ENCODE measurements around the gene JADE3.

Gene JADE3

GRCh38 chrX:47093248-47093647, 181.0 kb downstream of the JADE3 start:
- H3K4me3 ChIP-seq (ENCODE audit: low read length), result no peak overlapping the region
- peak; percentile 12 for DNase-seq (ENCODE audit: low read depth, low spot score)

GRCh38 chrX:47093860-47094259, 181.6 kb downstream of the JADE3 start:
- DNase-seq (ENCODE audit: low read depth, low spot score), result no peak
- H3K4me3 ChIP-seq (ENCODE audit: low read length), result no peak overlapping the region

GRCh38 chrX:47097018-47097417, 184.8 kb downstream of the JADE3 start:
- H3K4me3 ChIP-seq (ENCODE audit: low read length), result no peak overlapping the region
- DNase-seq (ENCODE audit: low read depth, low spot score), result no peak

GRCh38 chrX:47098338-47099094, 186.3 kb downstream of the JADE3 start:
- no peak overlapping the region for H3K4me3 ChIP-seq (ENCODE audit: low read length)
- no peak for DNase-seq (ENCODE audit: low read depth, low spot score)

GRCh38 chrX:47101206-47101605, 189.0 kb downstream of the JADE3 start:
- DNase-seq (ENCODE audit: low read depth, low spot score), result no peak
- H3K4me3 ChIP-seq (ENCODE audit: low read length), result no peak overlapping the region
